ENCODE results near the gene EYS. TPM values are rescaled to one million over a fixed set of nuclear protein-coding genes. Genes with fewer than 3 reads are reported as not detected.

The EYS gene
- total RNA-seq, 1 donor from 2014 or later, result not detected

- intact Hi-C loops (cut with DNase I), result no loop called here
Measured at GRCh38 chr6:63745784-63746183, 1961.2 kb downstream of the EYS start.

GRCh38 chr6:63744810-63745209, 1962.2 kb downstream of the EYS start:
- no peak overlapping the region for H3K27ac ChIP-seq
- no peaks in the 10 kb centered on the region for H3K4me1 ChIP-seq
- no peak overlapping the region for H3K4me3 ChIP-seq
- H3K9me3 ChIP-seq, result peaks cover 5% of the 10 kb centered on the region
- no peak for TF ChIP-seq CTCF (IDR thresholded peaks at IDR 0.05)
- ATAC-seq, result no peak
- no peak for DNase-seq
- H3K36me3 ChIP-seq, result no peaks in the 10 kb centered on the region
- no peaks in the 10 kb centered on the region for H3K27me3 ChIP-seq (ENCODE audit: low read depth)
- intact Hi-C loops (cut with DNase I), result no loop called here

More at GRCh38 chr6:63745784-63746183, 1961.2 kb downstream of the EYS start:
- no peak for DNase-seq
- Histone ChIP-seq H3K27ac (no peak overlapping the region), H3K4me3 (no peak overlapping the region), H3K4me1 (no peaks in the 10 kb centered on the region), H3K9me3 (peaks cover 5% of the 10 kb centered on the region), H3K36me3 (no peaks in the 10 kb centered on the region), H3K27me3 (ENCODE audit: low read depth) (no peaks in the 10 kb centered on the region)
- no peak for TF ChIP-seq CTCF (IDR thresholded peaks at IDR 0.05)
- no peak for ATAC-seq

GRCh38 chr6:63743691-63744090, 1963.3 kb downstream of the EYS start:
- intact Hi-C loops (cut with DNase I), result no loop called here
- no peak for TF ChIP-seq CTCF (IDR thresholded peaks at IDR 0.05)
- DNase-seq (no peak), ATAC-seq (no peak)
- H3K4me3 ChIP-seq, result no peak overlapping the region
- no peaks in the 10 kb centered on the region for H3K36me3 ChIP-seq
- no peak overlapping the region for H3K27ac ChIP-seq
- no peaks in the 10 kb centered on the region for H3K27me3 ChIP-seq (ENCODE audit: low read depth)
- peaks cover 5% of the 10 kb centered on the region for H3K9me3 ChIP-seq
- H3K4me1 ChIP-seq, result no peaks in the 10 kb centered on the region

GRCh38 chr6:63742060-63742459, 1965.0 kb downstream of the EYS start:
- ATAC-seq, result no peak

GRCh38 chr6:63740709-63741108, 1966.3 kb downstream of the EYS start:
- H3K27me3 ChIP-seq (ENCODE audit: low read depth), result no peaks in the 10 kb centered on the region
- ATAC-seq, result no peak
- DNase-seq, result no peak
- H3K4me3 ChIP-seq, result no peak overlapping the region
- no peaks in the 10 kb centered on the region for H3K4me1 ChIP-seq
- no peak overlapping the region for H3K27ac ChIP-seq
- TF ChIP-seq CTCF (IDR thresholded peaks at IDR 0.05), result no peak
- H3K36me3 ChIP-seq, result no peaks in the 10 kb centered on the region
- intact Hi-C loops (cut with DNase I), result no loop called here
- H3K9me3 ChIP-seq, result no peaks in the 10 kb centered on the region

More at GRCh38 chr6:63742060-63742459, 1965.0 kb downstream of the EYS start:
- DNase-seq, result no peak
- no peak overlapping the region for H3K27ac ChIP-seq
- H3K4me1 ChIP-seq, result no peaks in the 10 kb centered on the region
- H3K9me3 ChIP-seq, result peaks cover 5% of the 10 kb centered on the region
- intact Hi-C loops (cut with DNase I), result no loop called here
- TF ChIP-seq CTCF (IDR thresholded peaks at IDR 0.05), result no peak
- H3K27me3 ChIP-seq (ENCODE audit: low read depth), result no peaks in the 10 kb centered on the region
- H3K4me3 ChIP-seq, result no peak overlapping the region
- no peaks in the 10 kb centered on the region for H3K36me3 ChIP-seq
